Measurements from ENCODE around the gene MRFAP1. TPM values are rescaled to one million over a fixed set of nuclear protein-coding genes. Genes with fewer than 3 reads are reported as not detected.

The MRFAP1 gene
- total and polyA plus RNA-seq, 2 donors (not counting 1 experiment from before 2014, with no cell fraction given): 99.1 to 261 TPM

- H3K27ac ChIP-seq (ENCODE audit: insufficient read depth, low read length): no peak overlapping the region
- no peak overlapping the region for H3K4me2 ChIP-seq (ENCODE audit: extremely low read depth, insufficient read depth, low read length)
- no peaks in the 10 kb centered on the region for H3K36me3 ChIP-seq (ENCODE audit: control insufficient read depth, insufficient read depth, low read length)
- no peak for TF ChIP-seq CTCF (conservative IDR thresholded peaks at IDR 0.05 in 1 of 2, IDR thresholded peaks at IDR 0.05 in 1 of 2; ENCODE audit: low read depth in 1 of 2, low read length in 2 of 2)
- TF ChIP-seq EZH2 (IDR thresholded peaks at IDR 0.05; ENCODE audit: low read length, missing control alignments): no peak
- no peak for DNase-seq (ENCODE audit: low read depth in 2 of 2)
- no peak overlapping the region for H3K4me3 ChIP-seq (replicated peaks in 1 of 4; ENCODE audit: control extremely low read depth in 1 of 4, insufficient read depth in 1 of 4, low read depth in 3 of 4, low read length in 4 of 4)
- no peaks in the 10 kb centered on the region for H3K27me3 ChIP-seq (ENCODE audit: control insufficient read depth, insufficient read depth, low read length)
- H3K79me2 ChIP-seq (ENCODE audit: control insufficient read depth, insufficient read depth, low read length): no peaks in the 10 kb centered on the region
- no peaks in the 10 kb centered on the region for H3K9me3 ChIP-seq (ENCODE audit: control insufficient read depth, insufficient read depth, low read depth, low read length)
- no peaks in the 10 kb centered on the region for H4K20me1 ChIP-seq (ENCODE audit: control insufficient read depth, extremely low read depth, insufficient read depth, low read length)
- H3K9ac ChIP-seq (ENCODE audit: insufficient read depth, low read length): no peak overlapping the region
- no peak overlapping the region for H2AFZ ChIP-seq (ENCODE audit: low read length)
- H3K4me1 ChIP-seq (ENCODE audit: control insufficient read depth, extremely low read depth, insufficient read depth, low read length): no peaks in the 10 kb centered on the region
These were observed 42.5 kb downstream of the MRFAP1 start for GRCh38 chr4:6682862-6683590.

GRCh38 chr4:6684656-6685055 lies 44.2 kb downstream of the MRFAP1 start:
- Histone ChIP-seq H3K4me2 (ENCODE audit: extremely low read depth, insufficient read depth, low read length) (no peak overlapping the region), H3K36me3 (ENCODE audit: control insufficient read depth, insufficient read depth, low read length) (no peaks in the 10 kb centered on the region), H3K27me3 (ENCODE audit: control insufficient read depth, insufficient read depth, low read length) (no peaks in the 10 kb centered on the region), H3K4me3 (replicated peaks in 1 of 4; ENCODE audit: control extremely low read depth in 1 of 4, insufficient read depth in 1 of 4, low read depth in 3 of 4, low read length in 4 of 4) (no peak overlapping the region), H3K79me2 (ENCODE audit: control insufficient read depth, insufficient read depth, low read length) (no peaks in the 10 kb centered on the region), H3K9me3 (ENCODE audit: control insufficient read depth, insufficient read depth, low read depth, low read length) (no peaks in the 10 kb centered on the region), H3K4me1 (ENCODE audit: control insufficient read depth, extremely low read depth, insufficient read depth, low read length) (peaks cover 7% of the 10 kb centered on the region), H3K27ac (ENCODE audit: insufficient read depth, low read length) (no peak overlapping the region), H4K20me1 (ENCODE audit: control insufficient read depth, extremely low read depth, insufficient read depth, low read length) (no peaks in the 10 kb centered on the region), H2AFZ (ENCODE audit: low read length) (no peak overlapping the region), H3K9ac (ENCODE audit: insufficient read depth, low read length) (no peak overlapping the region)
- no peak for TF ChIP-seq CTCF (conservative IDR thresholded peaks at IDR 0.05 in 1 of 2, IDR thresholded peaks at IDR 0.05 in 1 of 2; ENCODE audit: low read depth in 1 of 2, low read length in 2 of 2)
- TF ChIP-seq EZH2 (IDR thresholded peaks at IDR 0.05; ENCODE audit: low read length, missing control alignments): no peak
- DNase-seq (ENCODE audit: low read depth in 2 of 2): no peak

- H3K27ac ChIP-seq (ENCODE audit: insufficient read depth, low read length): no peak overlapping the region
- no peaks in the 10 kb centered on the region for H4K20me1 ChIP-seq (ENCODE audit: control insufficient read depth, extremely low read depth, insufficient read depth, low read length)
- H3K79me2 ChIP-seq (ENCODE audit: control insufficient read depth, insufficient read depth, low read length): no peaks in the 10 kb centered on the region
- no peaks in the 10 kb centered on the region for H3K27me3 ChIP-seq (ENCODE audit: control insufficient read depth, insufficient read depth, low read length)
- TF ChIP-seq CTCF (conservative IDR thresholded peaks at IDR 0.05 in 1 of 2, IDR thresholded peaks at IDR 0.05 in 1 of 2; ENCODE audit: low read depth in 1 of 2, low read length in 2 of 2): no peak
- no peak for TF ChIP-seq EZH2 (IDR thresholded peaks at IDR 0.05; ENCODE audit: low read length, missing control alignments)
- no peak for DNase-seq (ENCODE audit: low read depth in 2 of 2)
- no peaks in the 10 kb centered on the region for H3K9me3 ChIP-seq (ENCODE audit: control insufficient read depth, insufficient read depth, low read depth, low read length)
- H3K4me2 ChIP-seq (ENCODE audit: extremely low read depth, insufficient read depth, low read length): no peak overlapping the region
- no peak overlapping the region for H2AFZ ChIP-seq (ENCODE audit: low read length)
- H3K4me1 ChIP-seq (ENCODE audit: control insufficient read depth, extremely low read depth, insufficient read depth, low read length): peaks cover 7% of the 10 kb centered on the region
- H3K36me3 ChIP-seq (ENCODE audit: control insufficient read depth, insufficient read depth, low read length): no peaks in the 10 kb centered on the region
- no peak overlapping the region for H3K9ac ChIP-seq (ENCODE audit: insufficient read depth, low read length)
- H3K4me3 ChIP-seq (replicated peaks in 1 of 4; ENCODE audit: control extremely low read depth in 1 of 4, insufficient read depth in 1 of 4, low read depth in 3 of 4, low read length in 4 of 4): no peak overlapping the region
These were observed 45.8 kb downstream of the MRFAP1 start for GRCh38 chr4:6686104-6686787.
